GM21786 (cell line): Measurements from ENCODE around the gene ETNPPL.
"Not testable (repeated sequence)": the region's sequence is repeated elsewhere in the genome, so short reads cannot be mapped to it uniquely, and the experiment has no call there.

ENCODE experiments used
- ATAC-seq: cut with Tn5 transposase; IDR thresholded peaks from one replicate; pipeline ENCODE4 v1.9.1; 2021; ENCODE audit not compliant: unreplicated experiment

The ETNPPL gene

GRCh38 chr4:108763226-108763593 is 357 bp upstream of the ETNPPL start:
- ATAC-seq = no peak

GRCh38 chr4:108758498-108758897 is 4.4 kb downstream of the ETNPPL start:
- no peak for ATAC-seq

GRCh38 chr4:108754327-108754726 is 8.5 kb downstream of the ETNPPL start:
- ATAC-seq = no peak

GRCh38 chr4:108751321-108751720 is 11.5 kb downstream of the ETNPPL start:
- ATAC-seq = no peak

- no peak for ATAC-seq
These were observed 13.7 kb downstream of the ETNPPL start for GRCh38 chr4:108749119-108749518.

GRCh38 chr4:108746511-108746910 is 16.3 kb downstream of the ETNPPL start:
- no peak for ATAC-seq

- no peak for ATAC-seq
These were observed 18.5 kb downstream of the ETNPPL start for GRCh38 chr4:108744307-108744706.

- no peak for ATAC-seq
These were observed 20.1 kb downstream of the ETNPPL start for GRCh38 chr4:108742451-108743420.

- no peak for ATAC-seq
These were observed 24.7 kb downstream of the ETNPPL start for GRCh38 chr4:108738003-108738706.

- ATAC-seq = no peak
These were observed 31.8 kb downstream of the ETNPPL start for GRCh38 chr4:108731006-108731405.

GRCh38 chr4:108730579-108730978 is 32.3 kb downstream of the ETNPPL start:
- no peak for ATAC-seq

- ATAC-seq = no peak
These were observed 33.1 kb downstream of the ETNPPL start for GRCh38 chr4:108729731-108730130.

- ATAC-seq = no peak
These were observed 37.4 kb downstream of the ETNPPL start for GRCh38 chr4:108725457-108725856.

- ATAC-seq = no peak
These were observed 45.5 kb downstream of the ETNPPL start for GRCh38 chr4:108717386-108717785.

- ATAC-seq = no peak
These were observed 46.5 kb downstream of the ETNPPL start for GRCh38 chr4:108716340-108716739.

- ATAC-seq = no peak
These were observed 48.0 kb downstream of the ETNPPL start for GRCh38 chr4:108714880-108715279.

- not testable (repeated sequence) for ATAC-seq
These were observed 52.3 kb downstream of the ETNPPL start for GRCh38 chr4:108710578-108710977.

GRCh38 chr4:108709722-108710121 is 53.1 kb downstream of the ETNPPL start:
- no peak for ATAC-seq

- ATAC-seq = no peak
These were observed 53.6 kb downstream of the ETNPPL start for GRCh38 chr4:108709234-108709633.

- ATAC-seq = no peak
These were observed 56.6 kb downstream of the ETNPPL start for GRCh38 chr4:108706289-108706688.

GRCh38 chr4:108703966-108704365 is 58.9 kb downstream of the ETNPPL start:
- ATAC-seq = no peak

GRCh38 chr4:108703370-108703769 is 59.5 kb downstream of the ETNPPL start:
- no peak for ATAC-seq
